HL-60 (cell line): ENCODE data around the gene USH2A.

ENCODE experiments used
- GABPA ChIP-seq: IDR thresholded peaks from 2 replicates; pipeline ENCODE4 v1.6.1; 2012; ENCODE audit warnings: low read depth
- TF ChIP-seq, protein P1 (sequence below): IDR thresholded peaks from one replicate; pipeline ENCODE4 v1.5.1; 2011; ENCODE audit warnings: low read length, control low read depth, inconsistent platforms; ENCODE audit not compliant: insufficient read depth

DNA sequence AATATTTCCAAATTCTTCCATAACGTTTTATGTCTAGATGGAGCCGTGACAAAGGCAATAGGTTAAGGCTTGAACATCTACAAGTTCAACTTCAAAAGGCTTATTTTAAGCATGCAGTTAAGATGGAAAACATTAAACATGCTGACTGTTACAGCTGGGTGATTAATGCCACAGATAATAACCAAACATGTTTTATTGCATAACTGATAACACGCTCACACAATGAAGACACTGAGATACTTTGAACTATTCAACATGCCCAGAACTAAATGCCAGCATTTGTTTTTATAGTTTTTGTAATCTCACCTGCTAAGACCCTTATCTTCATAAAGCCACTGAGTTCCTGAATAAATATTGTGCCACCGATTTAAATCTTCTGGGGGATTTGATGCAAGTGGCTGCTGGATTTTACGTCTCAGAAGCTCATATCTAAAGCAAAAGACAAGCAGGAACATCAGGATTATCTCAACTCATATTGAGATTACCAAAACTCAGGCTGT is 545.7 kb downstream of the USH2A start:
- TF ChIP-seq, protein P1, sequence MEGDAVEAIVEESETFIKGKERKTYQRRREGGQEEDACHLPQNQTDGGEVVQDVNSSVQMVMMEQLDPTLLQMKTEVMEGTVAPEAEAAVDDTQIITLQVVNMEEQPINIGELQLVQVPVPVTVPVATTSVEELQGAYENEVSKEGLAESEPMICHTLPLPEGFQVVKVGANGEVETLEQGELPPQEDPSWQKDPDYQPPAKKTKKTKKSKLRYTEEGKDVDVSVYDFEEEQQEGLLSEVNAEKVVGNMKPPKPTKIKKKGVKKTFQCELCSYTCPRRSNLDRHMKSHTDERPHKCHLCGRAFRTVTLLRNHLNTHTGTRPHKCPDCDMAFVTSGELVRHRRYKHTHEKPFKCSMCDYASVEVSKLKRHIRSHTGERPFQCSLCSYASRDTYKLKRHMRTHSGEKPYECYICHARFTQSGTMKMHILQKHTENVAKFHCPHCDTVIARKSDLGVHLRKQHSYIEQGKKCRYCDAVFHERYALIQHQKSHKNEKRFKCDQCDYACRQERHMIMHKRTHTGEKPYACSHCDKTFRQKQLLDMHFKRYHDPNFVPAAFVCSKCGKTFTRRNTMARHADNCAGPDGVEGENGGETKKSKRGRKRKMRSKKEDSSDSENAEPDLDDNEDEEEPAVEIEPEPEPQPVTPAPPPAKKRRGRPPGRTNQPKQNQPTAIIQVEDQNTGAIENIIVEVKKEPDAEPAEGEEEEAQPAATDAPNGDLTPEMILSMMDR = no peak
- no peak for TF ChIP-seq GABPA
